Measurements from ENCODE around the gene TNFSF11. TPM values are rescaled to one million over a fixed set of nuclear protein-coding genes. Genes with fewer than 3 reads are reported as not detected.

Gene TNFSF11
- total and polyA plus RNA-seq, 2 of the 4 experiments (the other 2 are of a cell fraction) = not detected

- no peaks in the 10 kb centered on the region for H3K9me1 ChIP-seq (ENCODE audit: insufficient read depth, low read length)
- no peak overlapping the region for H3K4ac ChIP-seq (ENCODE audit: low read depth, low read length)
- no peak overlapping the region for H3K18ac ChIP-seq (ENCODE audit: low read depth, low read length)
- H3K27me3 ChIP-seq (ENCODE audit: control insufficient read depth, insufficient read depth, low read length) = peaks cover 25% of the 10 kb centered on the region
- H2BK20ac ChIP-seq (ENCODE audit: low read depth, low read length) = no peak overlapping the region
- ATAC-seq (ENCODE audit: low read depth) (no peak), DNase-seq (no peak)
- H3K23ac ChIP-seq (ENCODE audit: low read depth, low read length) = no peak overlapping the region
- no peaks in the 10 kb centered on the region for H3K9me3 ChIP-seq (ENCODE audit: control insufficient read depth, insufficient read depth, low read length)
- H3K79me1 ChIP-seq (ENCODE audit: low read depth in 1 of 2, low read length in 2 of 2) = no peaks in the 10 kb centered on the region
- H2BK120ac ChIP-seq (ENCODE audit: low read depth, low read length) = no peak overlapping the region
- H3K4me2 ChIP-seq (ENCODE audit: low read depth, low read length) = no peak overlapping the region
- no peak overlapping the region for H3K4me3 ChIP-seq (ENCODE audit: insufficient read depth, low read depth, low read length)
- intact Hi-C loops (cut with micrococcal nuclease) = no loop called here
- H4K8ac ChIP-seq (ENCODE audit: low read depth in 2 of 2, low read length in 2 of 2) = no peak overlapping the region
- CTCF ChIA-PET = interaction anchor here (0.7 kb wide), 1 partner anchor 16 kb away, joined by 4 read pairs; no protein-coding TSS in a partner anchor
- no peak overlapping the region for H2BK5ac ChIP-seq (ENCODE audit: low read depth, low read length, poor library complexity, severe bottlenecking)
- no TSS peak for BruUV-seq (replicated peaks)
- no peak overlapping the region for H3K14ac ChIP-seq (replicated peaks; ENCODE audit: low read depth, low read length)
- H2AFZ ChIP-seq (replicated peaks; ENCODE audit: low read length, poor library complexity) = no peak overlapping the region
- H2AK5ac ChIP-seq (ENCODE audit: low read depth, low read length) = no peak overlapping the region
- POLR2A ChIA-PET (ENCODE audit: unreplicated experiment) = interaction anchor here (0.7 kb wide), 1 partner anchor 50 kb away, joined by 16 read pairs; no protein-coding TSS in a partner anchor
- H2AK9ac ChIP-seq (replicated peaks; ENCODE audit: low read depth, low read length, poor library complexity) = no peak overlapping the region
- no peak overlapping the region for H4K5ac ChIP-seq (ENCODE audit: low read depth, low read length)
- in situ Hi-C loops (cut with MboI; ENCODE audit: low sequenced_read_pairs) = no loop called here
- H3K4me1 ChIP-seq (ENCODE audit: control insufficient read depth, insufficient read depth, low read length) = no peaks in the 10 kb centered on the region
- no peak overlapping the region for H3K27ac ChIP-seq (ENCODE audit: insufficient read depth, low read length)
- no peak overlapping the region for H4K91ac ChIP-seq (ENCODE audit: insufficient read depth, low read depth, low read length)
- H2BK15ac ChIP-seq (ENCODE audit: low read depth, low read length) = no peak overlapping the region
- dilution Hi-C loops (cut with HindIII; ENCODE audit: low sequenced_read_pairs, unreplicated experiment) = no loop called here
- TF ChIP-seq CEBPB (IDR thresholded peaks at IDR 0.05; ENCODE audit: low read depth, low read length) (no peak), MXI1 (IDR thresholded peaks at IDR 0.05; ENCODE audit: borderline replicate concordance, low read depth, low read length) (no peak), MAFK (IDR thresholded peaks at IDR 0.05; ENCODE audit: low read depth, low read length) (no peak), ELK1 (IDR thresholded peaks at IDR 0.05; ENCODE audit: borderline replicate concordance, low read depth, low read length) (no peak), USF2 (IDR thresholded peaks at IDR 0.05; ENCODE audit: low read depth, low read length) (no peak), RAD21 (IDR thresholded peaks at IDR 0.05; ENCODE audit: low read length) (no peak), FOS (IDR thresholded peaks at IDR 0.05; ENCODE audit: low read depth, low read length) (no peak), CTCF (conservative IDR thresholded peaks at IDR 0.05; ENCODE audit: low read depth, low read length) (no peak), MAZ (IDR thresholded peaks at IDR 0.05; ENCODE audit: borderline replicate concordance, low read depth, low read length) (no peak), CHD1 (IDR thresholded peaks at IDR 0.05; ENCODE audit: low read depth, low read length) (no peak), BHLHE40 (IDR thresholded peaks at IDR 0.05; ENCODE audit: low read depth, low read length) (no peak), SMC3 (IDR thresholded peaks at IDR 0.05; ENCODE audit: low read depth, low read length) (no peak), NFE2L2 (IDR thresholded peaks at IDR 0.05; ENCODE audit: low read depth, low read length) (no peak), RCOR1 (IDR thresholded peaks at IDR 0.05; ENCODE audit: insufficient replicate concordance, low read length) (no peak), RFX5 (IDR thresholded peaks at IDR 0.05; ENCODE audit: low read depth, low read length) (no peak), POLR2A (IDR thresholded peaks at IDR 0.05; ENCODE audit: low read depth, low read length) (no peak)
- H4K20me1 ChIP-seq (ENCODE audit: insufficient read depth, low read length) = no peaks in the 10 kb centered on the region
- WGBS, 2 experiments (ENCODE audit: extremely low coverage in 2 of 2, insufficient read length in 1 of 2) = no CpG with 5 or more reads among the region's 2 CpGs
- no peaks in the 10 kb centered on the region for H3K36me3 ChIP-seq (ENCODE audit: control insufficient read depth, insufficient read depth, low read length)
- no peak overlapping the region for H3K9ac ChIP-seq (ENCODE audit: low read depth, low read length)
- H3K56ac ChIP-seq (ENCODE audit: extremely low read depth, insufficient read depth, low read length) = no peak overlapping the region
Measured at GRCh38 chr13:42610649-42611048, 36.7 kb downstream of the TNFSF11 start.

Measured in IMR-90 (cell line).